ENCODE data around the gene ZNF701. TPM values are rescaled to one million over a fixed set of nuclear protein-coding genes. Genes with fewer than 3 reads are reported as not detected.
A peak's percentile ranks its signal among the peaks of the same experiment; 100 is the strongest.

ZNF701 gene
- total and polyA plus RNA-seq, 2 of the 8 experiments (the other 6 are each of a cell fraction or from before 2014, with no cell fraction given): 4.9 to 18.7 TPM

DNA sequence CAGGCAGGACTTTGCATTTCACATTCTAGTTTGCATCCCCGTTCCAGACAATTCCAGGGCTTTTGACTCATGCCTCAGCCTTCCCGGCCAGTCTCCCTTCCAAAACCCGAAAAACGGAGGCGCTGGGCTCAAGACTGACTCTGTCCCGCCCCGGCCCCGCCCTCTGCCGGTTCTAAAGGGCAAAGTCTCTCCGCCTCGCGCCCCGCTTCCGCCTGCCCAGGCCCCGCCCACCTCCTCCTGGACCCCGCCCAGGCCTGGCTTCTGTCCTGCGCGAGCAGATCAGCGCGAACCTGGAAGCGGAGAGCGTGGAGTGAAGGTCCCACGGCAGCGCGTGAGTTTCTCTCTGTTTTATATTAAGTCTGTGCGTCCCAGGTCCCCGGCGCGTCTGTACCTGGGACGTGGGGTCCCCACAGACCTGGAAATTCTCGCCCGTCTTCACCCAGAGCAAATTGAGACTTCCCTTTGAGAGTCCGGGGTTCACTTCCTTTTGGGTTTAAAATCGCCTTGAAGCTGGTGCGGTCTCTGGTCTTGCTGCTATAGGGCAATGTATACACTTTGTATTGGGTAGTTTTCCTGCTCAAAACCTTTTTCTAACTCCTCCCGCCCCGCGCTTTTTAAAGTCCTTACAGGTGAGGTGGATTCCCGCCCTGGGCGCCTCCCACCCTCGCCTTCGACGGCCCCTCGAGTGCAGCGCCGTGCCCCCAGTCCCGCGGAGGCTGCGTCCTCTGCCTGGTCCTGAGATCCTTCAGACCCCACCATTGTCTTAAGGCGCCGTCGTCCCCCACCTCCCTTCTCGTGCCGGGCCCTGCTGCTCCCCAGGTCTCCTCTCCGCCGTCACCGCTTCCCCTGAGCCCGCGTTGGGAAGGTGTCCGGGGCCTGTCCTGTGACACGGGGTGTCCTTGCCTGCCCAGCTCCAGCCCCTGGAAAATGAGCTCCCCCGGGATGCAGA lies 31.2 kb downstream of the ZNF701 start (continued):
- TF ChIP-seq PHF8 (conservative IDR thresholded peaks at IDR 0.05; ENCODE audit: low read depth, low read length) (0 out of 2 replicates have a peak, but pooled peaks have one; percentile 26), SIRT6 (IDR thresholded peaks at IDR 0.05; ENCODE audit: low read length) (no peak), POLR2AphosphoS5 (IDR thresholded peaks at IDR 0.05; ENCODE audit: low read depth, low read length) (no peak; the same call in 1 of the 2 replicates), FOSL1 (IDR thresholded peaks at IDR 0.05; ENCODE audit: insufficient read depth, low read depth, low read length) (no peak), KDM4A (IDR thresholded peaks at IDR 0.05; ENCODE audit: low read depth, low read length, severe bottlenecking) (peak; percentile 85), SAP30 (IDR thresholded peaks at IDR 0.05; ENCODE audit: insufficient read depth, insufficient replicate concordance, low read length) (no peak), NANOG (IDR thresholded peaks at IDR 0.05; ENCODE audit: insufficient read depth, low read depth, low read length, poor library complexity, severe bottlenecking) (no peak), BCL11A (IDR thresholded peaks at IDR 0.05; ENCODE audit: low read depth in 2 of 2, low read length in 2 of 2) (no peak), POLR2A (IDR thresholded peaks at IDR 0.05; ENCODE audit: control extremely low read depth in 1 of 2, low read depth in 2 of 2, low read length in 2 of 2) (peak in 1 of 2 experiments; percentile 44; a peak in 1 of 3 replicates), KDM1A (IDR thresholded peaks at IDR 0.05; ENCODE audit: borderline replicate concordance, low read length) (no peak), TBP (IDR thresholded peaks at IDR 0.05; ENCODE audit: low read depth, low read length) (no peak), HDAC2 (IDR thresholded peaks at IDR 0.05; ENCODE audit: borderline replicate concordance in 1 of 2, low read depth in 2 of 2, low read length in 2 of 2) (no peak), TEAD4 (IDR thresholded peaks at IDR 0.05; ENCODE audit: low read depth, low read length) (no peak), SRF (IDR thresholded peaks at IDR 0.05; ENCODE audit: low read depth, low read length) (no peak), CTBP2 (IDR thresholded peaks at IDR 0.05; ENCODE audit: borderline replicate concordance, insufficient read depth, insufficient read length, low read length) (no peak), ZNF274 (IDR thresholded peaks at IDR 0.05; ENCODE audit: borderline replicate concordance, extremely low read depth, low read length) (no peak), SUZ12 (IDR thresholded peaks at IDR 0.05; ENCODE audit: low read length) (no peak)
- TF ChIP-seq, protein P1, sequence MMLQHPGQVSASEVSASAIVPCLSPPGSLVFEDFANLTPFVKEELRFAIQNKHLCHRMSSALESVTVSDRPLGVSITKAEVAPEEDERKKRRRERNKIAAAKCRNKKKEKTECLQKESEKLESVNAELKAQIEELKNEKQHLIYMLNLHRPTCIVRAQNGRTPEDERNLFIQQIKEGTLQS (IDR thresholded peaks at IDR 0.05; ENCODE audit: insufficient read depth, low read depth, low read length): no peak
- TF ChIP-seq, protein P2, sequence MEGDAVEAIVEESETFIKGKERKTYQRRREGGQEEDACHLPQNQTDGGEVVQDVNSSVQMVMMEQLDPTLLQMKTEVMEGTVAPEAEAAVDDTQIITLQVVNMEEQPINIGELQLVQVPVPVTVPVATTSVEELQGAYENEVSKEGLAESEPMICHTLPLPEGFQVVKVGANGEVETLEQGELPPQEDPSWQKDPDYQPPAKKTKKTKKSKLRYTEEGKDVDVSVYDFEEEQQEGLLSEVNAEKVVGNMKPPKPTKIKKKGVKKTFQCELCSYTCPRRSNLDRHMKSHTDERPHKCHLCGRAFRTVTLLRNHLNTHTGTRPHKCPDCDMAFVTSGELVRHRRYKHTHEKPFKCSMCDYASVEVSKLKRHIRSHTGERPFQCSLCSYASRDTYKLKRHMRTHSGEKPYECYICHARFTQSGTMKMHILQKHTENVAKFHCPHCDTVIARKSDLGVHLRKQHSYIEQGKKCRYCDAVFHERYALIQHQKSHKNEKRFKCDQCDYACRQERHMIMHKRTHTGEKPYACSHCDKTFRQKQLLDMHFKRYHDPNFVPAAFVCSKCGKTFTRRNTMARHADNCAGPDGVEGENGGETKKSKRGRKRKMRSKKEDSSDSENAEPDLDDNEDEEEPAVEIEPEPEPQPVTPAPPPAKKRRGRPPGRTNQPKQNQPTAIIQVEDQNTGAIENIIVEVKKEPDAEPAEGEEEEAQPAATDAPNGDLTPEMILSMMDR (IDR thresholded peaks at IDR 0.05; ENCODE audit: control extremely low read depth in 1 of 3, insufficient read depth in 1 of 3, low read depth in 1 of 3, low read length in 3 of 3): peak; percentile 35 to 53 (median 35)
